GM13977 (cell line): Measurements from ENCODE around the gene C19orf85.

Experiments used
- DNase-seq: peaks from one replicate; pipeline ENCODE4 v3.0.0; 2012; ENCODE audit warnings: low spot score
- in situ Hi-C: fragments of 300-500 bp; cut with MboI; formaldehyde crosslinking; loops from one replicate; pipeline ENCODE4 v1.12.0; 2022; ENCODE audit warnings: low sequenced_read_pairs, low pct_unique_long_range_greater_than_20kb, mixed read lengths, inconsistent platforms; ENCODE audit not compliant: unreplicated experiment
- TF ChIP-seq, protein P1 (sequence below): IDR thresholded peaks from 2 replicates; pipeline ENCODE4 v1.5.1; 2012; ENCODE audit warnings: mild to moderate bottlenecking, control low read depth; ENCODE audit not compliant: insufficient read depth; ENCODE audit errors: extremely low read depth, missing control alignments

C19orf85 gene

DNA sequence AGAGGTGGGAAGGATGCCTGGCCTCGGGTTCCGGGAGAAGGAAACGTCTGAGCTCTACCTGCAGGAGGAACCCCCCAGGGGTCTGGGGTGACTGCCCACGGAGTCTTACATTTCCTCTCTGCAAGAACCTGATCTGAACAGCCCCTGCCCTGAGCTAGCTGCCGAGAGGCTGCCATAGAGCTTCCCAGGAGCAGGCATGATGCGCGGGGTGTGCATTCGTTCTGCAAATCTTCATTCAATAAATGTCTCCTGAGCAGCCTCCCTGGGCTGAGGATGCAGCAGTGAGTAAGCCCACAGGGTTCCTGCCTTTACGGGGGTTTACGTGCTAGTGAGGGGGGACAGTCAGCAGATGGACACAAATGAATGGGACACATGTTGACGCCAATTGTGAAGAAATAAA, 19.9 kb downstream of the C19orf85 start:
- TF ChIP-seq, protein P1, sequence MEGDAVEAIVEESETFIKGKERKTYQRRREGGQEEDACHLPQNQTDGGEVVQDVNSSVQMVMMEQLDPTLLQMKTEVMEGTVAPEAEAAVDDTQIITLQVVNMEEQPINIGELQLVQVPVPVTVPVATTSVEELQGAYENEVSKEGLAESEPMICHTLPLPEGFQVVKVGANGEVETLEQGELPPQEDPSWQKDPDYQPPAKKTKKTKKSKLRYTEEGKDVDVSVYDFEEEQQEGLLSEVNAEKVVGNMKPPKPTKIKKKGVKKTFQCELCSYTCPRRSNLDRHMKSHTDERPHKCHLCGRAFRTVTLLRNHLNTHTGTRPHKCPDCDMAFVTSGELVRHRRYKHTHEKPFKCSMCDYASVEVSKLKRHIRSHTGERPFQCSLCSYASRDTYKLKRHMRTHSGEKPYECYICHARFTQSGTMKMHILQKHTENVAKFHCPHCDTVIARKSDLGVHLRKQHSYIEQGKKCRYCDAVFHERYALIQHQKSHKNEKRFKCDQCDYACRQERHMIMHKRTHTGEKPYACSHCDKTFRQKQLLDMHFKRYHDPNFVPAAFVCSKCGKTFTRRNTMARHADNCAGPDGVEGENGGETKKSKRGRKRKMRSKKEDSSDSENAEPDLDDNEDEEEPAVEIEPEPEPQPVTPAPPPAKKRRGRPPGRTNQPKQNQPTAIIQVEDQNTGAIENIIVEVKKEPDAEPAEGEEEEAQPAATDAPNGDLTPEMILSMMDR = no peak
- in situ Hi-C loops = no loop called here
- DNase-seq = no peak

DNA sequence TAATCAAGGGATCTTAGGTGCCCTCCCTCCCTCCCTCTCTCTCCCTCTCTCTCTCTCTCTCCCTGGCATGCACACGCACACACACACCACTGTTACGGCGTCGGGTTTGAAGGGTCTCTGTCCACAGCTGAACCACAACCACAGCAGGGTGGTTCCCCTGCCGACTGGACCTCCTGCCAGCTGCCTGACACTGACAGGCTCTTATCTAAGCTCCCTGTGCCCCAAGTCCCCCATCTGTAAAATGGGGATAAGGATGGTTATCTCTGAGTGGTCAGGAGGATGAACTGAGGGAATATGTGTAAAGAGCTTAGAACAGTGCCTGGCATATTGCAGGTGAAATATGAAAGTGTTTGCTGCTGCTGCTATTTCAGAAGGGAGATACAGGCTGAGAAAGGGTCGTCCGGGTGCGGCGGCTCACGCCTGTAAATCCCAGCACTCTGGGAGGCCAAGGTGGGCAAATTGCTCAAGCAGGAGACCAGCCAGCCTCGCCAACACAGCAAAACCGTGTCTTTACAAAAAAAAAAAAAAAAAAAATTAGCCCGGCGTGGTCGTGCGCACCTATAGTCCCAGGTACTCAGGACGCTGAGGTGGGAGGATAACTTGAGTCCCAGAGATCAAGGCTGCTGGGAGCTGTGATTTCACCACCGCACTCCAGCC, 20.6 kb downstream of the C19orf85 start:
- no peak for DNase-seq
- TF ChIP-seq, protein P1 = no peak
- in situ Hi-C loops = no loop called here

DNA sequence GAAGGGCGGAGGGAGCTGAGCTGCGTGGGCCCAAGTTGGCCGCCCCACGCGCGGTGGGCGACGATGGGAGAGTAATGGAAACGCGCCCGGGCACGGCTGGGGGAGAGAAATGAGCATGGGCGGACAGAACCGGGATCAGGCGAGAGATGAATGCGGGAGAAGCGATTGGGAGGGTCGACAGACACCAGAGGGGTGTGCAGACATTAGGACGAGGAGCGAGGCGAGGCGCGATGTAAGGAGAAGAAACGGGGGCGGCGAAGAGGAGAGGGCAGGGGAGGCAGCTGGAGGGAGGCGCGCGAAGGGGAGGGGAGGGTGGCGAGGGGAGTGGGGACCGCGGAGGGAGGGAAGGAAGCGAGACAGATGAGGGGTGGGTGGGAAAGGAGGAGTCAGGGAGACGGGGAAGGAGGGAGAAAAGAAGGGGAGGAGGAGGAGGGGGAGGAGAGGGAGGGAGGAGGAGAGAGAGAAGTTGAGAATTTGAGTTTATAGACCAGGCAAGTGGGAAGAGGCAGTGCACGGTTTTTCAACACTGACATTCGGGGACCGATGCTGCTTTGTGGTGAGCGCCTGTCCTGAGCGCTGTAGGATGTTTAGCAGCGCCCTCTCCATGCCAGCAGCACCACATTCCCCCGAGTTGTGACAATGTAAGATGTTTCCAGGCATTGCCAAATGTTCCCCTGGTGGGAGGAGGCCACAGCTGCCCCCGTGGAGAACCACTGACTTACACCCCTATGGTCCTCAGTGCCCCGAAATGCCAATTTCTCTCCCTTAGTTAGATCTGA, 21.3 kb downstream of the C19orf85 start, which contains the start of gene SHISA7:
Gene SHISA7 (minus strand): TSS at position 256 of the 779 bp plus-strand sequence. CDS start 437 bp downstream, outside the sequence.
- in situ Hi-C loops = no loop called here

DNA sequence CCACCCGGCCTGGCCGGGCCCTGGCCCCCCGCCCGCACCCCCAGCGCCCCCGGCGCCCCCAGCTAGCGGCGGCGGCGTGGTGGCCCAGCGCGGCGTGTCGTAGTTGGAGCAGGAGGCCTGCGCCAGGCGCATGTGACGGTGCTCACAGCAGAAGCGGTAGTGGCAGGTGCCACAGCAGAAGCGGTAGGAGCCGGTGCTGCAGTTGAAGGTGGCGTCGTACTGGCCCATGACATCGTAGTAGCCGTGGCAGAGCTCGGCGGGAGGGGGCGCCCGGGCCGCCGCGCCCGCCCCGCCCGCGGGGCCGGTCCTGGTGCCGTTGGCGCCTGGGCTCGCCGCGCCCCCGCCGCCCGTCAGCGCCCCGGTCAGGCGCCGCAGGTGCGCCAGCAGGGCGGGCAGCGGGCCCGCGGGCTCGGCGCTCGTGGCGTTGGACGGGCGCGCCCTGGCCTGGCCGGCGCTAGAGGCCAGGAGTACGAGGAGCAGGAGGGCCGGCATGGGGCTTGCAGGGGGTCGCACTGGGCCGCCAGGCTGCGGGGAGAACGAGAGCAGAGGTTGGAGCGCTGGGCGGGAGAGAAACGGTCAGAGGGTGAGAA, 22.1 kb downstream of the C19orf85 start:
- in situ Hi-C loops = no loop called here
- no peak for DNase-seq
- TF ChIP-seq, protein P1 = no peak

More for the DNA sequence above, 21.3 kb downstream of the C19orf85 start, which contains the start of gene SHISA7:
- TF ChIP-seq, protein P1 = no peak
- no peak for DNase-seq

DNA sequence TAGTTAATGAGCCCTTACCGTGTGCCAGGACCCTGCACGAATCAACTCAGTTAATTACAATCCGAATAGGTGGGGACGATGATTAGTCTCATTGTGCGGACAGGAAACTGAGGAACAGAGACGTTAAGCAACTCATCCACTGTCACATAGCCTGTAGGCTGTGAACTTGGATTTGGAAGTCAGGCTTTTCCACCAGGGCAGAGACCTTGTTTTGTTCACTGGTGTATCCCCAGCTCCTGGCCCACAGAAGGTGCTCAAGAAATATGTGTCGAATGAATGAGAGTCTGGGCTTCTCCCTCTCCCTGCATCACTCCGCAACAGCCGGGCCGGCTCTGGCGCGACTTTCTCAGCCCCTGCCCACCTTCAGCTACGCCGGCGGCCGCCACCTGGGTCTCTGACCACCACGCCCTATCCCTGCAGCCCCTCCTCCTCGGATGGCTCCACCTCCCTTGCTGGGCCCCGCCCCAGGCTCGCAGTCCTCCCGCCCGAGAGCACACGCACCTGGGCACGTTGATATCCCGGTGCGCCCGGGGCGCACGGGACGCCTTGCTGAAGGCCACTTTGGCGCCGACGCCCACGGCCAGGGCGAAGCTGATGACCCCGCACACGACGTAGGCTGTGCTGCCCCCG, 22.7 kb downstream of the C19orf85 start:
- TF ChIP-seq, protein P1 = no peak
- DNase-seq = no peak
- in situ Hi-C loops = no loop called here

DNA sequence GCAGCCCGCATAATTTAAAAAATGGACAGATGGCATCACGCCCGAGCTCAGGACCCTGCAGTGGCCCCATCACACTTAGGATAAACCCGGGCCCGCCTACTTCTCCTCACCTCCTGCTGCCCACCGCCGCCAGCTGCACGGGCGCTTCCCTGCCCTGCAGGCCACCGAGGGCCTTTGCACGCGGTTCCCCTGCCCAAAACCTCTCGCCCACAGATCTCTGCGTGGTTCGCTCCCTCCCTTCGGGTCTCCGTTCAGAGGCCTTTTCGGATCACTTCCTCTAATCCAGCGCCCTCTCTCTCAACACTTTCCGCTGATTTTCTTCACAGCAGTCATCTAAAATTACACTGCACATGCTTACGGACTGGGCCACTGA, 23.2 kb downstream of the C19orf85 start:
- in situ Hi-C loops = no loop called here
- DNase-seq = no peak
- TF ChIP-seq, protein P1 = no peak
